ENCODE measurements around the gene ZNF584. TPM values are rescaled to one million over a fixed set of nuclear protein-coding genes. Genes with fewer than 3 reads are reported as not detected.
"Not testable (repeated sequence)": the region's sequence is repeated elsewhere in the genome, so short reads cannot be mapped to it uniquely, and the experiment has no call there.

ZNF584 gene
- total RNA-seq, 4 donors from 2014 or later = 3.4 to 8.3 (median 7.3) TPM

GRCh38 chr19:58368561-58369360 is 39.7 kb upstream of the ZNF584 start:
- H3K9me3 ChIP-seq = no peaks in the 10 kb centered on the region
- intact Hi-C loops (cut with DNase I; ENCODE audit: low total_unique reads) = no loop called here
- TF ChIP-seq POLR2AphosphoS5 (IDR thresholded peaks at IDR 0.05) (no peak), EP300 (IDR thresholded peaks at IDR 0.05; ENCODE audit: low read depth) (no peak), CTCF (IDR thresholded peaks at IDR 0.05) (no peak), POLR2A (IDR thresholded peaks at IDR 0.05) (no peak)
- no peak overlapping the region for H3K27ac ChIP-seq
- H3K36me3 ChIP-seq = no peaks in the 10 kb centered on the region
- in situ Hi-C loops (cut with MboI; ENCODE audit: low pct_ligation_motif_present in 1 of 4, low pct_unique_long_range_greater_than_20kb in 1 of 4, low sequenced_read_pairs in 3 of 4) = no loop called here
- DNase-seq = no peak
- H3K4me1 ChIP-seq = no peaks in the 10 kb centered on the region
- no peaks in the 10 kb centered on the region for H3K27me3 ChIP-seq
- WGBS, 2 donors (ENCODE audit: low coverage in 1 of 2) = 95% methylated on average over 46 of the region's 68 CpGs; no CpG with 5 or more reads in 1 of the 2 donors
- H3K4me3 ChIP-seq = no peak overlapping the region

- intact Hi-C loops (cut with DNase I; ENCODE audit: low total_unique reads) (no loop called here), in situ Hi-C loops (cut with MboI; ENCODE audit: low pct_ligation_motif_present in 1 of 4, low pct_unique_long_range_greater_than_20kb in 1 of 4, low sequenced_read_pairs in 3 of 4) (no loop called here)
- DNase-seq = no peak
- no peaks in the 10 kb centered on the region for H3K36me3 ChIP-seq
- no peak overlapping the region for H3K27ac ChIP-seq
- H3K4me3 ChIP-seq = no peak overlapping the region
- H3K27me3 ChIP-seq = no peaks in the 10 kb centered on the region
- no peaks in the 10 kb centered on the region for H3K4me1 ChIP-seq
- 81 to 87% methylated on average over 13 to 15 of the region's 15 CpGs for WGBS, 2 donors (ENCODE audit: low coverage in 1 of 2)
- TF ChIP-seq POLR2A (IDR thresholded peaks at IDR 0.05) (no peak), CTCF (IDR thresholded peaks at IDR 0.05) (no peak), EP300 (IDR thresholded peaks at IDR 0.05; ENCODE audit: low read depth) (no peak), POLR2AphosphoS5 (IDR thresholded peaks at IDR 0.05) (no peak)
- H3K9me3 ChIP-seq = no peaks in the 10 kb centered on the region
Observed at GRCh38 chr19:58372311-58373133, 35.9 kb upstream of the ZNF584 start.

- Histone ChIP-seq H3K36me3 (no peaks in the 10 kb centered on the region), H3K4me1 (no peaks in the 10 kb centered on the region), H3K9me3 (no peaks in the 10 kb centered on the region), H3K27me3 (no peaks in the 10 kb centered on the region), H3K27ac (no peak overlapping the region), H3K4me3 (no peak overlapping the region)
- no peak for TF ChIP-seq POLR2A (IDR thresholded peaks at IDR 0.05)
- TF ChIP-seq POLR2AphosphoS5 (IDR thresholded peaks at IDR 0.05) = no peak
- no peak for TF ChIP-seq EP300 (IDR thresholded peaks at IDR 0.05; ENCODE audit: low read depth)
- no peak for TF ChIP-seq CTCF (IDR thresholded peaks at IDR 0.05)
- in situ Hi-C loops (cut with MboI; ENCODE audit: low pct_ligation_motif_present in 1 of 4, low pct_unique_long_range_greater_than_20kb in 1 of 4, low sequenced_read_pairs in 3 of 4) = no loop called here
- no peak for DNase-seq
- WGBS, 2 donors (ENCODE audit: low coverage in 1 of 2) = 82 to 90% methylated on average over 4 of the region's 4 CpGs
- intact Hi-C loops (cut with DNase I; ENCODE audit: low total_unique reads) = no loop called here
Observed at GRCh38 chr19:58374200-58374599, 34.2 kb upstream of the ZNF584 start.

- DNase-seq; H3K36me3 ChIP-seq; H3K27ac ChIP-seq; intact Hi-C loops (cut with DNase I; ENCODE audit: low total_unique reads); H3K4me3 ChIP-seq; in situ Hi-C loops (cut with MboI; ENCODE audit: low pct_ligation_motif_present in 1 of 4, low pct_unique_long_range_greater_than_20kb in 1 of 4, low sequenced_read_pairs in 3 of 4); H3K27me3 ChIP-seq; H3K9me3 ChIP-seq: not testable (repeated sequence)
- WGBS, 2 donors (ENCODE audit: low coverage in 1 of 2) = 85 to 93% methylated on average over 3 to 7 of the region's 7 CpGs
- peaks cover 9 to 14% (median 13%) of the 10 kb centered on the region in 4 donors for H3K4me1 ChIP-seq
Observed at GRCh38 chr19:58376724-58377123, 31.7 kb upstream of the ZNF584 start.

Data from transverse colon (tissue), 4 donors.